Dedifferentiated amniotic fluid mesenchymal stem cell (primary cell): ENCODE data around the gene TGFA.

Experiments used
- DNase-seq: peaks from one replicate; pipeline ENCODE4 v3.0.0-alpha.2; 2016; ENCODE audit errors: extremely low spot score

Gene TGFA

DNA sequence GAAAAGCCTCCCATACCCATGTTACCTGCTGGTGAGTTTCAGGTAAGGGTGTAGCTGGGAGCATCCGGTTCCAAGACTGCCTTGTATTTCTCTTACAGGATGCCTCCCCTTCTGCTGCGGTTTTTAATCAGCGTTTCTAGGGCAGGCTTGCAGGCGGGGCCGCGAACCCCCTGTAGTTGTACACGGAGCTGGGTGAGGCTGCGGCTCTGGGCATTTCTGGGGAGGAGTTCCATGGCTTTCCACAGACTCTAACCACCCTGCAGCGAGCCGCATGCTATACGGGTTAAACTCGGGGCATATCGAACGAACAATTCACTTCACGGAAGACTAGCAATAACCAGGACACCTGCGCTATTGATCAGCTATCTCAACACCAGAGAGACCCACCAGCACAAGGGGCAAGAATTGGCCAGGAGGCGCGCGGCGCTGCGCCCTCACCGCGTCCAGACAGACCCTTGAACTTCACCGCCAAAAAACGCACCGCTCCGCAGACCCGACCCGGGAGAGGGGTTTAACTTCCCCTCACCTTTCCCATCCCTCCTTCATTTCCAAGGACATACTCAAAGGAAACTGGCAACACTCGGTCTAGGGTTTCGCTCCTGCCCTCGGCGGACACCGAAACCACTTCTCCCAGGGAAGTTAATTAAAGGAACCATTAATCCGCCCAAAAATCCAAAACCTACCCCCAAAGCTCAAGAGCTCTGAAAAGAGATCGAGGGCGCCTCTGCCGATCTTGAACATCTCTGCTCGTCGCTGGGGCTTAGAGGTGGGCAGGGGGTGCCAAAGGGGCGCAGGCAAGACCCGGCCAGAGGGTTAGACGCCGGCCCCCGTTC lies 909 bp downstream of the TGFA start:
- no peak for DNase-seq

DNA sequence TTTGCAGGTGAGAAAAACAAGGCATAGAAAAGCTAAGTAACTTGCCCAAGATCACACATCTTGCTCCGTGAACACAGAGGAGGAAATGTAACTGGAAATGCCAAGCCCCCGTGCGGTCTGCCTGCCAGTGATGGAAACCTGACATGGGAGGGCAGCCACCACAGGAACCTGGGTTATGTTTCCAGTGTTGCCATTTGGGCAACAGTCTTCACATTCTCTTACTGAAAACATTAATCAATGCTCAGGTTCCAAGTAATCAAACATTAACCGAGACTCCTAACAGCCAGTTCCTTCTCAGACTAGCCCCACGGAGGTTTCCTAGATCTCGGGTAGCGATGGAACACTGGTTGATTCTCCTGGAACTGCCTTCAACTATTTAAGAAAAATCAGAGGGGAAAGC lies 2.5 kb downstream of the TGFA start:
- no peak for DNase-seq

DNA sequence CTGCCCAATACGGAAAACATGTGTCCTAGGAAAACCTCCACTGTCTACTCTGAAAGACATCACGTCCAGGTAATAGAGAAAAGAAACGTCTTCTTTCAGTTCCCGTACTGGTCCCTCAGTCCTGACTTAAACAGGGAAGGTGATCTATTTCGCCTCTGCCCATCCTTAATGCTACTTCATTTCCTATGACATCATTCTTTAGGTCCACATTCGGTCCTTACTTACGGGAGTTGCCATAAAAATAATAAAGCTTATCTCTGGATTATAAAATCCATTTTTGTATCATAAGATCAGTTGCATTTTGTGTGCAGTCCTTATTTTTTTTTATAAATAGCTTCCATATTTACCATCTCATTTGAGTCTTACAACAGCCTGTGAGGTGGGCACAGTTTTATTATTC lies 3.7 kb downstream of the TGFA start:
- DNase-seq, result no peak

DNA sequence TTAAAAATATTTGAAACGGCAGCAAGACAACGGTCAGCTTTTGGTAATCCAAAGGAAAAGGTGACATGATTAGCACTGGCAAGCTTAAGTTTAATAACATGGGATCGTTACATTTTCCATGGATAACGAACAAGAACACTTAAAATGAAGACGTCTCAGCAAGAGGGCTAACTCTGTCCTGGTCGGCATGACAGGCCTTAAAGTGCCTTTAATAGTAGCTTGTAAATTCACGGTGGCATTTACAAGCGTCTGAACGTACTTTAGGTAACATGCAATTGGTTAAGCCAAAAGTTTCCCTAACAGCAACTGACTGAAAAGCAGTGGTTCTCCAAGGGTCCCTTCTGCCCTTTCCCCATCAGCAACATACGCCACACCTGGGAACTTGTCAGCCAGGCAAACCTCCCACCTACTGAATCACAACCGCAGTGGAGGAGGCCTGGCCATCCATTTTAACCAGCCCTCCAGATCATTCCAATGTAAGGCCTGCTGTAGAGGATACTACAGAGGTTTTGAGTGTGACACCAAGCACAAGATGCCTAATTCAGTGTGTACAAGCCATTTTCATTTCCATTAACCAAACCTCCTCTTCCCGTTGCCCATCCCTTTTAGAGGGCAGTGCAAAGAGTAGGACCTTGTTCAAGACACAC lies 4.4 kb downstream of the TGFA start:
- DNase-seq, result no peak

DNA sequence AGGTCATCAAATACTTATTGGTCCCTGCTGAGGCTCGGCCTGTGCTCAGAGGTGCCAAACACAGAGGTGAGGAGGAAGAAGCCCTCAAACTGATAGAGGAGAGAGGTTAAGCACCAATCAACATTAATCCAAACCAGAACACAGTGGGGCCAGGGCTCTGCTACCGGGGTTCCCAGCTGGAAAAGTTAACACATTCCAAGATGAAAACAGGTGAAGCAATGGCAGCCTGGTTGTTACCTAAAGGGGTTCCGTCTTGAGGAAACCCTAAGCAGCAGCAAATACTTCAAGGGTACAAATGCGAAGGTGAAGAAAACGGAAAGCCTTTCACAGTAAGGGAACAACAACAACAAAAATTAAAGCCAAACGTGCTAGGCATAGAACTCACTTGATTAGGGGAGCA lies 5.4 kb downstream of the TGFA start:
- no peak for DNase-seq

DNA sequence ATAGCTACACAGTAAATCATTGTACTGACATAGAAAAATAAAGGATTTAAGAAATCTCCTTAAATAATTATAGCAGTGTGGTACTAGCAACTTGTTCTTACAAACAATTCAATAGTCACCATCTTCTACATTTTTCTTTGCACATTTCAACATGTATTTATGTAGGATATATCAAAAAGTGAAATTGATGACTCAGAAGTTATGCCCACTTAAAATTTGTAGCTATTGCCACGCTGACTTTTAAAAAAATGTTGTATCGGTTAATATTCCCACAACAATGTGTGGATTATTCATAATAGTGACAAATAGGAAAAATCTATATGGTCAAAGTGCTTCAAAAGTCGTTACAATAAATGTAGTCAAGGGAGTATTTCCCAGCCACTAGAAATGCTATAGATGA lies 6.7 kb downstream of the TGFA start:
- no peak for DNase-seq

DNA sequence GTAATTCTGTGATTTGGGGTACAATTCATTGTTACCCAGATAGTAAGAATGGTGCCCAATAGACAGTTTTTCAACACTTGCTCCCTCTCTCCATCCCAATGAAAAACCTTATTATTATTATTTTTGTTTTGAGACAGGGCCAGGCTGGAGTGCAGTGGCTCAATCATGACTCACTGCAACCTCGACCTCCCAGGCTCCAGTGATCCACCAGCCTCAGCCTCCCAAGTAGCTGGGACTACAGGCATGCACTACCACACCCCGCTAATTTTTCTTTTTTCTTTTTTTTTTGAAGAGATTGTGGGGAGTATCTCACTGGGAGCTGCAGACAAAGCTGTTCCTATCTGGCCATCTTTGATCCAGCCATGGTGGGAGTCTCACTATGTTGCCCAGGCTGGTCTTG lies 7.2 kb downstream of the TGFA start:
- no peak for DNase-seq

DNA sequence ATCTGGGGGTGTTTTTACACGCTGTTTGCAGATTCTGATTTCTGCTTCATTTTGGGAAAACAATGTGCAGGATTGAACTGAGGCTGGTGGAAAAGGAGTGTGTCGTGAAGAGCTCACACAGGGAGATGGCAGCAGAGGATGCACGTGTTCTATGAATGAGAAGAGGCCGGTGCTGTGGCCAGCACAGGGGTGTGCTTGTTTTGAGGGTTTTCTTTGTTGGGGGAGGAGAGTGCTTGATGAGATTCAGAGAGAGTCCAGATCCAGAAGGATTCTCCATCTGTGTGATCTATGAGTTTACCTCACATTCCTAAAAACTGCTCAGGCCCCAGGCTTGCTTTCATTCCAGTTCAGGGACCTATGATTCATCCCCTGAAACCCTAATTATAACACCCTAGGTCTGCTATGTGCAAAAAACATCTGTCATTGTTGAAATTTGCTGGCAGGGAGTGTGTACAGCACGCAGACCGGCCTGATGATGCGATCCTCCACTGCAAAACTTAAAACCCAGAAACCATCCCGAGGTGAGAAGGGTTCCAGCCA lies 12.1 kb downstream of the TGFA start:
- no peak for DNase-seq

DNA sequence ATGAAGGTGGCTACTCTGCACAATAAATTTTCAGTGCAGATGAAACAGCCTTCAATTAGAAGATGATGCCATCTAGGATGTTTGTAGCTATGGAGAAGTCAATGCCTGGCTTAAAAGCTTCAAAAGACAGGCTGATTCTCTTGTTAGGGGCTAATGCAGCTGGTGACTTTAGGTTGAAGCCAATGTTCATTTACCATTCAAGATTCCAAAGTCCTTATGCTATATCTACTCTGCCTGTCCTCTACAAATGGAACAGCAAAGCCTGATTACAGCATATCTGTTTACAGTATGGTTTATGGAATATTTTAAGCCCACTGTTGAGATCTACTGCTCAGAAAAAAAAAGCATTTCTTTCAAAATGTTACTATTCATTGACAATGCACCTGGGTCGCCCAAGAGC lies 15.8 kb downstream of the TGFA start:
- DNase-seq, result no peak

DNA sequence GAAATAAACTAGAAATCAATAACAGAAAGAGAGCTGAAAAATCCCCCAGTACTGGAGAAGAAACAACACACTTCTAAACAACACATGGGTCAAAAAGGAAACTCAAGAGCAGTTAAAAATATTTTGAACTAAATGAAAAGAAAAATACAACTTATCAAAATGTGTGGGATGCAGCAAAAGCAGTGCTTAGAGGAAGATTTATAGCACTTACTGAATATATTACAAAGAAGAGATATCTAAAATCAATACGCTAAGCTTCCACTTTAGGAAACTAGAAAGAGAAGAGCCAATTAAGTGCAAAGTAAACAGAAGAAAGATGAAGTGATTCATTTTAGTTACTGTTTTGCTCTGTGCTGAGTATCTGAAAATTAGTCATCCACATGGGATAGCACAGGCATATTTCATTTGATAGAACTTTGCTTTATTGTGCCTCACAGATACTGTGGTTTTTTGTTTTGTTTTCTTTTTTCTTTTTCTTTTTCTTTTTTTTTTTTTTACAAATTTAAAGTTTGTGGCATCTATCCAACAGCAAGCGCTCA lies 17.0 kb downstream of the TGFA start:
- no peak for DNase-seq

DNA sequence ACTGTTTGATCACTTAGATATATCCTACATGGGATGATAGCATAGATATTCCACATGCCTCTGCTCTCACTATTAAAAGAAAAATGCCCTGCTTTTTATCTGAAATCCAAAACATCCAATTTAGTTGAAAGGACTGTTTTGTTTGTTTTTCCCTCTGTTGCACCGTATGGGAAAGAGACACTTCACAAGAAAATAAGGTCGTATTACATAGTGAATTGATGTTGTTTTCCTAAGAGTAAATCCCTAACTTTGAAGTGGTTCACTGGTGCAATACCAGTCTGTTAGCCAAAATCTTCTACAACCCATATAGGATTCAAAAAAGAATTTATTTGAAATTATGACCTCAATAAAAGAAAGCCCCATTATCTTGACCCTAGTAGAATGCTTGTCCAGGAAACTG lies 18.1 kb downstream of the TGFA start:
- DNase-seq, result no peak

DNA sequence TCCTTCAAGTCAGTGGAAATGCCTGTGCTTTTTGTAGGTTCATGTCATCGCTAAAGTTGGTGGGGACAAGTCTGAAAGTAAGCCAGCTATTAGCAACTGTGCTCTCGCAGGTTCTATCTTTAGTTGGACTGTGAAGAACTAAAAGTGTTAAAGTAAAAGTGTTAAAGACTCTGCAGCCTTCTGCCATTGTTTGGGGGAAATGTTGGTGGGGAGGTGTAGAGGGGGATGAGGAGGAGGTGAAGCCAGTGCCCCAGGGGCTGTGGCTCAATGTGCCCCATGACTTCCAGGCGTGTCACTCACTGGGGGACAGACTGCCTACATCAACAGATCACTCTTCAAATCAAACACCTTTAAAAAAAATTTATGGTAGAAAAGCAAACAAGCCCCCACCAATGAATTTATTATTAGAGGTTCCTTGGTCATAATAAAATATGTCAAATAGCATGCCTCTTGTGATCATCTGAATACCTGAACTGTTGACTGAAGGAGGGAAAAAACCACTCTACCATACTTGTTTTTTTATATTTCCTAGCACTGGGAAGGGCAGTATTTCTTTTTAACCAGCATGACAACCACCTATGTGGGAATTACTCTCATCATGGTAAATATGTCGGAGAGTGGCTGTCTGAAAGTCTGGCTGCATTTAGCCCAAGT lies 19.3 kb downstream of the TGFA start:
- DNase-seq, result no peak

DNA sequence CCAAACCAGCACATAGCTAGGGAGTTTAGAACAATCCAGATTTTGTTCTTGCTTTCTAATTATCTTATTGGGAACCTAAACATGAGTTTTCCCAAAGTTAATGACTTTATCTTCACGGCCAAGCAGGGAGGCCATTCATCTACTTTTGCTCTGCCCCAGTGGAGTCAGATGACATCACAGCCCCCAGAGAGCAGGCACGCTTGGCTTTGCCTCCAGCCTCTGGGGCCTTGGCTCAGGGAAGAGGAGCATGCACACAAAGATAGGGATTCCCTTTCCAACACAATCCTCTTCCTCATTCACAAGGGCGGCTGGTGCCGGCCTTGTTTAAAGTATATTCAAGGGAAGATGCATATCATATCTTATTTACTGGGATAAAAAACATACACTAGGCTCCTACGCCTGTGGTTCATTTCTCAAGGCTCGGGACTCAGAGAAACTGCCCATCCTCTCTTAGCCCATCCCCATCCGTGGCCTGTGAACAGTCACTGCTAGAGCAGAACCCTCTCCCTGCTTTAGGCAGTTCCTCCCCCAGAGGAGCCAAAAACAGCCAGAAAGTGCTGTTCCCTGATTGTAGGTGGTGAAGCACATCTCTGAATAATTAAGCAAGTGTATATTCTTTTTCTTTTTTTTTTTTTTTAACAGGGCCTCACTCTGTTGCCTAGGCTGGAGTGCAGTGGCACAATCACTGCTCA lies 21.2 kb downstream of the TGFA start:
- no peak for DNase-seq

DNA sequence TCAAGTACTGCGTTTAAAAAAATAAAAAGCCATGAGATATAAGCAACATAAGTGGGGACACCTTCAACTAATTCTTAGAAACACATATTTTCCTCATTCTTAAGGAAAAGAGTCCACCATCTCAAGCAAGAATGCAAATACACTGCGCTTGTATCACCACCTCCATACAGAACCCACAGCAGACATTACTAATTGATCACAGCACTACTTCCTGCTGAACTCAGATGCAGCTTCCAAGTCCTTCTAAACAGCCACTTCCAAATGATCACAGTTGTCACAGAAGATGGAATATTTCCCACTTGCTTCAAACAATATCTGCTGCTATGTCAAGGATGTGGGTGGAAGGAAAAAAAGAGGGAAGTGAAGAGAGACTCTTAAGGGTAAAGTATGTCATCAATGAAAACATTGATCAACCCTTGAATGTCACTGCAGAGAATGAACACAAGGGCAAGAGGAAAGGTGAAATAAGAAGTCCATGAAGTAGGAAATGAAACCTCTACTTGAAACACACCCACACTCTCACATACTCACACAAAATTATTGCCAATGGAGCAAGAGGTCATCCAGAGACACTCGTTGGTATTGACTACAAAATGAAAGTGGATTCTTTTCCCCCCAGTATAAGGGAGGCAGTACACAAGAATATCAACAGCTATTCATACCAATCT lies 22.1 kb downstream of the TGFA start:
- no peak for DNase-seq

DNA sequence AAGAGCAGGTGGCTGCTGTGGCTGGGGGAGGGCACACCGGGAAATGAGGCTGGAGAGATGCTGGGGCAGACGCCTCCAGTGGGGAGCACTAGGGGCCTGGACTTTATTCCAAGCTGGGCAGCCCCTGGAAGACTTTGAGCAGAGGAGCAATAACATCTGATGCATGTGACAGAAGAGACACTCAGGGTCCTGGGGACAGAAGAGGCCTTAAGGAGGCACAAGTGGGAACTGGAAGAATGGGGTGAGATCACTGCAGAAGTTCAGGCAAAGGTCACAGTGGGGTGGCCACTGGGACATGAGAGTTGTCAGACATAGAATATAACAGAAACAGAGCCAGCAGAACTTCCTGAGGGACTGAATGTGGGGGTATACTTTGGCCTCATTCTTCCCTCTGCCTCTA lies 24.0 kb downstream of the TGFA start:
- no peak for DNase-seq

DNA sequence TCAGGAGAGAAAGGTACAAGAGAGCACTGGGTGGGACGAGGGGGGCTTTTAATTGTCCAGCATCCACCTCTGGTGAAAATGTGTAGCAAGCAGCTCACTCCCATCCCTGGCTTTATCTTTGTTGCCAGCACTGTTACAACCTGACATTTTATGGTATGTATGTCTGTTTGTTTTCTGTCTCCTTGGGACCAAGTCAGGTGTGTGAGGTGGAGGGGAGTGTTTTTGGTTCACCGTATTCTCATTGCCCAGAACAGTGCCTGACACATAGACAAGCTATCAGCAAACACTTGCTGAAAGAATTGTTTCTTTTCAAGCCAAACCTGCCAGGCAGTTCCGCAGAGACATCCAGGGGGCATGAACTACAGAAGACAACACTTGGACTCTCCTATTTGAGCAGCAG lies 24.7 kb downstream of the TGFA start:
- no peak for DNase-seq

DNA sequence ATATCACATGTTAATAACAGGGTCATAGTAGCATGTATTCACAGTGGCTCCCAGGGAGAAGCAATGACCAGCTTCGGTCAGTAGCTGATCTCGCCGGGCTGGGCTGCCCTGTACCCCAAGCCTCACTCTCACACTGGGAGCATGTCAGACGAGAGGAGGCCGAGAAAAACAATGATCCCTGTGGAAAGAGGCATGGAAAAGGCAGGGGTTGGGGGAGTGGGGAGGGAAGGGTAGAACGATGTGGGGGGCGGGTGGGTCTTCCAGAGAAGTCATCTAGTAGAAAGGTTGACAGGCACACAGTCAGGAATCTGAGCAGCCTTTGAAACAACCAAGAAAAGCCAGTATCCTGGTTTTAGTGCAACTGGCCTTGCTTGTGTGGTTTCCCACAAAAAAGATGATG lies 25.4 kb downstream of the TGFA start:
- no peak for DNase-seq

DNA sequence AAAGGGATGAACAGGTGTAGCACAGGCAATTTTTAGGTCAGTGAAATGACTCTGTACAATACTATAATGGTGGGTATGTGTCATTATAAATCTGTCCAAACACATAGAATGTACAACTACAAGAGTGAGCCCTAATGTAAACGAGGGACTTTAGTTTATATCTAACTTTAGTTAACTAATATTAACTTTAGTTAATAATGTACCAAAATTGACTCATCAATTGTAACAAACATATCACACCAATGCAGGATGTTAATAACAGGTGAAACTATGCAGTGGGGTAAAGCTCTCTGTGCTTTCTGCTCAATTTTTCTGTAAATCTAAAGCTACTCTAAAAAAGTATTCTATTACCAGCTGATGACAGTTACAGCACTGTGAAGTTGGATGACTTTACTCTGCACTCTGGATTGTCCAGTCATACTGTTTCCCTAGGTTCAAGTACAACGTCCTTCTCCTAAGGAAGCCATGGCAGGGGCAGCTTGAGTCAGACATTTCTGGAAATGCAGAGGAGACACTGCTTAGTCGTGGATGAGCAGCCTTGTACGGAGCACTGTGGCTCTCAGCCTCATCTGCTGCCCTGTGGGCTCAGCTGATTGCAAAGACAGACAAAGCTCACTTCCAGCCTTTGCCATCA lies 26.1 kb downstream of the TGFA start:
- DNase-seq, result no peak

DNA sequence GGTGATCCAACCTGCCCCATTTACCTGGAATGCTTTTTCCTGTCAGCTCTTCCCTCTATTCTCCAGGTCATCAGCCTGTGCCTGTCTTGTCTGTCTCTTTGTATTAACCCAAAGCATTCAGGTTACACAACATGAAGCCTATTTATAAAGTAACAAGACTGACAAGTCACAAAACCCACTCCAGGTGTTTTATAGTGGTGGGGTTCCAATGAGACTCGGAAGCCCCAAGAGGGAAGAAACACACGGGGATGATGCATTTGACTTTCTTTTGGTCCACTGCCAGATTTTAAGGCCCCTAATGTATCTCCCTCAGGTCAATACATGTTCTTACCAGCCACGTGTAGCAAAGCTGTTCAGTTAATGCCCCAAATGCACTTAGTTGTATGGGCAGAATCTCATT lies 27.5 kb downstream of the TGFA start:
- DNase-seq, result no peak

DNA sequence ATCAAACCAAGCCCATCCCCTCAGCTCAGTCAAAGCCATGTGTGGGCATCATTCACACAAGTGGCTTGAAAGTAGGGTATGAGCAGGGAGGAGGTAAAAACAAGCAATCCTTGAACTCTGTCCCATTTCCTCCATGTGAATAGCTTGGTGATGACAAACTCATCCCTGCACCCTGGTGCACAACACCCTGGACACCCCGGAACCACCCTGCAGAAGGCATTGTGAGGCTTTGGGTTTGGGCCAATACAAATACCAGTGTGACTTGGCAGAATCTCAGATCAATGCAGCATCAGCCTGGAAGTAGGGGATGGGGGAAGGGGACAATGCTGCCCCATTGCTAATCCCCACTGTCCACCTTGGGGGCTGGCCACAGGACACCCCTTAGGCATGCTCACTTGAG lies 28.6 kb downstream of the TGFA start:
- no peak for DNase-seq
